Body of pancreas (tissue), 4 donors: ENCODE measurements around the gene TPST2.

Source experiments
- POLR2A ChIP-seq, 3 donors: fragments of 450-650 bp; IDR thresholded peaks; one replicate each; pipeline ENCODE4 v1.6.1; 2016; ENCODE audit warnings: antibody characterized with exemption in 3 of 3, mild to moderate bottlenecking in 2 of 3
- TF ChIP-seq, protein P1 (sequence below), 7 experiments: fragments of 450-650 bp in 4 of 7; fragments of 200-600 bp in 3 of 7; sonication (generic) in 3 of 7; IDR thresholded peaks; one replicate each; pipeline ENCODE4 v1.5.1; 2016 to 2019; ENCODE audit warnings: antibody characterized with exemption in 7 of 7

DNA sequence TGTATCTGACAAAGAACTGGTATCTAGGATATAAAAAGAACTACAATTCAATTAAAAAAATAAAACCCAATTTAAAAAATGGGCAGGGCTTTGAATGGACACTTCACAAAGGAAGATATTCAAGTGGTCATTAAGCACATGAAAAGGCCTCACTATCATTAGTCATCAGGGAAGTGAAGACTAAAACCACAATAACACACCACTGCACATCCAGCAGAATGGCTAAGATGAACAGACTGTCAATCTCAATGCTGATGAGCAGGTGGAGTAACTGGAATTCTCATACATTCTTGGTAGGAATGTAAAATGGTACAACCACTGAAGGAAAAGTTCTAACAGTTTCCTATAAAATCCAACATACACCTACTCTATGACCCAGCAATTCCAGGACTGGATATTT is 115.2 kb downstream of the TPST2 start:
- TF ChIP-seq, protein P1, sequence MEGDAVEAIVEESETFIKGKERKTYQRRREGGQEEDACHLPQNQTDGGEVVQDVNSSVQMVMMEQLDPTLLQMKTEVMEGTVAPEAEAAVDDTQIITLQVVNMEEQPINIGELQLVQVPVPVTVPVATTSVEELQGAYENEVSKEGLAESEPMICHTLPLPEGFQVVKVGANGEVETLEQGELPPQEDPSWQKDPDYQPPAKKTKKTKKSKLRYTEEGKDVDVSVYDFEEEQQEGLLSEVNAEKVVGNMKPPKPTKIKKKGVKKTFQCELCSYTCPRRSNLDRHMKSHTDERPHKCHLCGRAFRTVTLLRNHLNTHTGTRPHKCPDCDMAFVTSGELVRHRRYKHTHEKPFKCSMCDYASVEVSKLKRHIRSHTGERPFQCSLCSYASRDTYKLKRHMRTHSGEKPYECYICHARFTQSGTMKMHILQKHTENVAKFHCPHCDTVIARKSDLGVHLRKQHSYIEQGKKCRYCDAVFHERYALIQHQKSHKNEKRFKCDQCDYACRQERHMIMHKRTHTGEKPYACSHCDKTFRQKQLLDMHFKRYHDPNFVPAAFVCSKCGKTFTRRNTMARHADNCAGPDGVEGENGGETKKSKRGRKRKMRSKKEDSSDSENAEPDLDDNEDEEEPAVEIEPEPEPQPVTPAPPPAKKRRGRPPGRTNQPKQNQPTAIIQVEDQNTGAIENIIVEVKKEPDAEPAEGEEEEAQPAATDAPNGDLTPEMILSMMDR (IDR thresholded peaks at IDR 0.05), result no peak
- no peak for TF ChIP-seq POLR2A (IDR thresholded peaks at IDR 0.05)
